Measurements from ENCODE around the gene ATP5F1E. TPM values are rescaled to one million over a fixed set of nuclear protein-coding genes. Genes with fewer than 3 reads are reported as not detected.

Gene ATP5F1E
- total and polyA plus RNA-seq, 10 of the 15 experiments (the other 5 are each of a cell fraction or from before 2014, with no cell fraction given): 49.0 to 407 (median 117) TPM

GRCh38 chr20:59025511-59025910 lies 6.6 kb downstream of the ATP5F1E start:
- ChIA-PET CTCF (interaction anchor here (0.6 kb wide), 1 partner anchor 9 kb away, joined by 4 read pairs; no protein-coding TSS in a partner anchor), POLR2A (no interaction called here), SMC1A (ENCODE audit: uncharacterized antibody, unreplicated experiment) (interaction anchor here (0.8 kb wide), 1 partner anchor 14 kb away, joined by 3 read pairs; no protein-coding TSS in a partner anchor), RAD21 (ENCODE audit: unreplicated experiment) (no interaction called here)
- no peak for TF ChIP-seq STAT3 (IDR thresholded peaks at IDR 0.05; ENCODE audit: low read depth, low read length)
- Histone ChIP-seq H3K4me2 (ENCODE audit: control insufficient read depth, insufficient read depth) (no peak overlapping the region), H3K9ac (ENCODE audit: control insufficient read depth, insufficient read depth, low read length) (no peak overlapping the region), H3K4me3 (no peak overlapping the region), H3K27ac (ENCODE audit: control insufficient read depth, insufficient read depth) (no peak overlapping the region), H4K20me1 (ENCODE audit: control insufficient read depth, insufficient read depth) (no peaks in the 10 kb centered on the region), H3K36me3 (ENCODE audit: control insufficient read depth in 2 of 2, insufficient read depth in 2 of 2, low read length in 1 of 2) (peaks cover 13 to 30% of the 10 kb centered on the region in 2 experiments), H3K4me1 (ENCODE audit: control insufficient read depth, insufficient read depth, low read length) (no peaks in the 10 kb centered on the region; the same call in 1 of the 2 replicates), H3K9me3 (replicated peaks; ENCODE audit: control insufficient read depth, insufficient read depth, low read length) (no peaks in the 10 kb centered on the region), H2AFZ (ENCODE audit: control insufficient read depth, low read depth, low read length) (no peak overlapping the region), H3K79me2 (ENCODE audit: control insufficient read depth, insufficient read depth, low read length) (peaks cover 38% of the 10 kb centered on the region), H3K27me3 (replicated peaks in 1 of 2; ENCODE audit: control insufficient read depth in 2 of 2, insufficient read depth in 2 of 2, low read length in 1 of 2) (no peaks in the 10 kb centered on the region)
- DNase-seq (ENCODE audit: low read depth, low spot score) (no peak), FAIRE-seq (no peak), ATAC-seq (no peak)
- intact Hi-C loops (cut with micrococcal nuclease; ENCODE audit: unreplicated experiment) (no loop called here), in situ Hi-C loops (cut with MboI) (no loop called here)
- 98% methylated on average over 4 of the region's 4 CpGs for WGBS (ENCODE audit: insufficient coverage, insufficient replicate concordance, low lambda C conversion rate, missing lambda C conversion rate)
- BruUV-seq (replicated peaks): no TSS peak

GRCh38 chr20:59025086-59025485 lies 7.0 kb downstream of the ATP5F1E start:
- H4K20me1 ChIP-seq (ENCODE audit: control insufficient read depth, insufficient read depth): no peaks in the 10 kb centered on the region
- intact Hi-C loops (cut with micrococcal nuclease; ENCODE audit: unreplicated experiment) (no loop called here), in situ Hi-C loops (cut with MboI) (no loop called here)
- no peaks in the 10 kb centered on the region for H3K9me3 ChIP-seq (replicated peaks; ENCODE audit: control insufficient read depth, insufficient read depth, low read length)
- no peak for ATAC-seq
- no peak for DNase-seq (ENCODE audit: low read depth, low spot score)
- ChIA-PET POLR2A (interaction anchor here (0.7 kb wide), 1 partner anchor 145 kb away, joined by 3 read pairs; no protein-coding TSS in a partner anchor), RAD21 (ENCODE audit: unreplicated experiment) (no interaction called here), SMC1A (ENCODE audit: uncharacterized antibody, unreplicated experiment) (interaction anchor here (0.8 kb wide), 1 partner anchor 14 kb away, joined by 3 read pairs; no protein-coding TSS in a partner anchor), CTCF (no interaction called here)
- H2AFZ ChIP-seq (ENCODE audit: control insufficient read depth, low read depth, low read length): no peak overlapping the region
- WGBS (ENCODE audit: insufficient coverage, insufficient replicate concordance, low lambda C conversion rate, missing lambda C conversion rate): 100% methylated on average over 2 of the region's 2 CpGs
- H3K79me2 ChIP-seq (ENCODE audit: control insufficient read depth, insufficient read depth, low read length): peaks cover 34% of the 10 kb centered on the region
- no peak for FAIRE-seq
- H3K4me1 ChIP-seq (ENCODE audit: control insufficient read depth, insufficient read depth, low read length): no peaks in the 10 kb centered on the region; the same call in 1 of the 2 replicates
- no peak overlapping the region for H3K27ac ChIP-seq (ENCODE audit: control insufficient read depth, insufficient read depth)
- peaks cover 13 to 30% of the 10 kb centered on the region in 2 experiments for H3K36me3 ChIP-seq (ENCODE audit: control insufficient read depth in 2 of 2, insufficient read depth in 2 of 2, low read length in 1 of 2)
- no peak overlapping the region for H3K4me2 ChIP-seq (ENCODE audit: control insufficient read depth, insufficient read depth)
- H3K9ac ChIP-seq (ENCODE audit: control insufficient read depth, insufficient read depth, low read length): no peak overlapping the region
- no TSS peak for BruUV-seq (replicated peaks)
- no peak overlapping the region for H3K4me3 ChIP-seq
- H3K27me3 ChIP-seq (replicated peaks in 1 of 2; ENCODE audit: control insufficient read depth in 2 of 2, insufficient read depth in 2 of 2, low read length in 1 of 2): no peaks in the 10 kb centered on the region
- TF ChIP-seq HCFC1 (IDR thresholded peaks at IDR 0.05; ENCODE audit: low read length): no peak

Data from GM12878 (cell line).